NCI-H460 (cell line): ENCODE measurements around the gene IRX2. TPM values are rescaled to one million over a fixed set of nuclear protein-coding genes. Genes with fewer than 3 reads are reported as not detected.
A peak's percentile ranks its signal among the peaks of the same experiment; 100 is the strongest.

Experiments
- DNase-seq: peaks from one replicate; pipeline ENCODE4 v3.0.0-alpha.2; 2016; ENCODE audit warnings: low read depth; ENCODE audit errors: extremely low read depth
- total RNA-seq: library from RNA; depleted of rRNA; stranded (reverse); fragments of >200 nt; shearing (Covaris generic); gene quantifications from 2 replicates; pipeline ENCODE4 v1.2.3, GENCODE V29; 2014

The IRX2 gene
- total RNA-seq, 1 experiment from 2014 or later, result 30.6 TPM

DNA sequence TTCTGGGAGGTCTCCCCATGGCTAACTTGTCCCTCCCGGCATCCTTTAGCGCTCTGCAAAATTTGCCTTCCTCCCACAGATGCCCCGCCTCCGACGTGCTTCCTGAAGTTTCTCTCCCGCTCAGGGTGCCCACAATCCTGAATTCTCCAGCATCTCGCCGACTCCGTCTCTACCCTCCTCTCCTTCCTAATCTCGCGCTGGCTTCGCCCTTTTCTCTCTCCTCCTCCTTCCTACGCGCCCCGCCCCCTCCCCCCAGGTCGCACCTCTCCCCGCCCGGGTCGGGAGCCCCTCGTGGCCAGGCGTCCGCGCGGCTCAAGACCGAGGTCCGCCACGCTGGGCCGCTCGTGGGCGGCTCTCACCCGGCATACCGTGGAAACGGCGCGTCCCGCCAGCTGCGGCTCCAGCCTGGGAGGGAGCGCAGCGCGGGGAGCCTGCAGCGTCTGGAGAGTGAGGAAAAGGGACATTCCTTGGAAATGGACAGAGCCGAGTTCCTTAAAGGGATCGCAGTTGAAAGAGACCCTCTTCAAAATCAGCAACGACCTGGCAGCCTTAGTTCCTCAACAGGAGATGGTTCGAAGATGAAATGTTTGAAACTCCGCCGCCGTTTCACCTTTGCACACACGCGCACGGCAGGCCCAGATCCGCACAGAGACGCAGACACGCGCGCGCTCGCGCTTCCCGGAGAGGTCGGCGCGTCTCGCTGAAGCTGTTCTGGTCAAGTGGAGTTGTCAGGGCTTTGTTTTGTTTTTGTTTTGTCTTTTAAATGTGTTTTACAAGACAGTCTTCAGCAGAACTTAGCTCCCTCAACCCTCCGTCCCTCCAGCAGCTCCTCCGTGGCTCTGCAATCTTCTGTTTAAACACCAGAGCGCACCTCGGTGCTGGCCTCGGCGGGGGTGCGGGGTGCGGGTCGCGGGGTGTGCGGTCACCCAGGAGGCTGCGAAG, 5.0 kb upstream of the IRX2 start:
- DNase-seq, result peak; percentile 58

DNA sequence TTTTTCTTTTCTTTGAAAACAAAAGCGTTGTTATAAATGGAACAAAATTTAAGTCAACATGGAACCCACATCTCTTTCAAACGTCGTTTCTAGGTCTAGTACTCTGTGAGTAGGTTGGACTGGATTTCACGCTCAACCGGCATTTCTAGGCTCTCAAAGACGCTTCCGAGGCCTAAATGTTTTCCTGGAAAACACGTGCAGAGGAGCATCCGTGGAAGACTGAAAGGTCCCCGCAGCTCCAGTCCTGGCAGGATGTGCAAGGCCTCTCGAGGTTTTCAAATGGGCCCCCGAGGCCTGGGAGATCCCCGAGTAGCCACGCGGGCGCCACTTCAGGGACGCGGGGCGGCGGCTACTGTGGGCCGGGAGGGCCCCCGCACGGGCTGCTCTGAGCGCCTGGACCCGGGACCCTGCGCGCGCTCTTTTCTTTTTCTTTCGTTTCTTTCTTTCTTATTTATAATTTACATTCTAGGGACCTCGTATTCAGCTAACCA, 4.2 kb upstream of the IRX2 start:
- DNase-seq, result no peak

DNA sequence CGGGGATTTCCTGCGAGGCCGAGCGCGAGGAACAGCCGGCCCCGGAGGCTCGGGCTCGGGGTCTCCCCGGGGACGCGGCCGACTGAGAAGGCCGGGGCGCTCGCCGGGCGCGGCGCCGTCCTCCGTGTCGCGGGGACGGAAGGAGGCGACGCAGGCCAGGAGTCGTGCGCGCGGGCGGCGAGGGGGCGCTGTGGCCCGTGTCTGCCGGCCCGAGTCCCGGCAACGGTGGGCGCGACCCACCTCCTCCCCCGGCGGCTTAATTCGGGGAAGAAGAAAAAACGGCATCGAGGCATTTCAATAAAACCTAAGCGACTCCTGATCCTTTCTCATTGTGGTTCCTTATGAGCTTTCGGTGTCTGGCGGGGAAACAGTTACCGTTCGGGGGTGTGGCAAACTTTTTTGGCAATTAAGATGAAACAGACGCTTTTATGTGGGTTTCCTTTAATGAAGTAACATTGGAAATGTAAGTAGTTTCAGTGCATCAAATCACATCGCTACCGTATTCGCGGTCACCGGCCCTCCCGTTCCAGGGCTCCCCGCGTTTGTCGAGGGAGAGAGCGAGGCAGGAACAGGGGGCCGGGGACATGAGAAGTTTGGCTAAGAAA, 3.7 kb upstream of the IRX2 start:
- no peak for DNase-seq

DNA sequence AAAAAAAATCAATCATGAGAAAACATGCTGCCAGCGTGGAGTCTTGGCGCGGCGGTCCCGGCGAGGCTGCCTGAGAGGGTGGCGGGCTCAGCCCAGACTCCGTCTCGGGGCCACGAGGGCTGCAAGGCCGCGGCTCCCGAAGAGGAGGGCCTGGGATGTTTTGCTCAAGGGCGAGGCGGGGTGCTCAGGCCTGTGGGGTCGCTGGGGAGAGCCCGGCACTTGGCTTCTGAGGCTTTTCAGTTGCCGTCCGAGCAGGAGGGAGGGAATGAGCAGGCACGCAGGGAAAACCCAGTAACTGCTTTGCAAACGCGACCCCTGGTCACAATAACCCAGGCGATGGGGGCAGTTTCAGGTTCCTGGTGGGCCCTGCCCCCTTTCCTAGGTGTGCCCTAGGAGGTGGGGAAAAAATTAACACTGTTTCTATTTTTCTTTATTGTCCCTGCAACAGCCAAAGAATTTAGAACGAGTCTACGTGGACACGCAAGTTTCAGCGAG, 3.2 kb upstream of the IRX2 start:
- DNase-seq, result no peak

DNA sequence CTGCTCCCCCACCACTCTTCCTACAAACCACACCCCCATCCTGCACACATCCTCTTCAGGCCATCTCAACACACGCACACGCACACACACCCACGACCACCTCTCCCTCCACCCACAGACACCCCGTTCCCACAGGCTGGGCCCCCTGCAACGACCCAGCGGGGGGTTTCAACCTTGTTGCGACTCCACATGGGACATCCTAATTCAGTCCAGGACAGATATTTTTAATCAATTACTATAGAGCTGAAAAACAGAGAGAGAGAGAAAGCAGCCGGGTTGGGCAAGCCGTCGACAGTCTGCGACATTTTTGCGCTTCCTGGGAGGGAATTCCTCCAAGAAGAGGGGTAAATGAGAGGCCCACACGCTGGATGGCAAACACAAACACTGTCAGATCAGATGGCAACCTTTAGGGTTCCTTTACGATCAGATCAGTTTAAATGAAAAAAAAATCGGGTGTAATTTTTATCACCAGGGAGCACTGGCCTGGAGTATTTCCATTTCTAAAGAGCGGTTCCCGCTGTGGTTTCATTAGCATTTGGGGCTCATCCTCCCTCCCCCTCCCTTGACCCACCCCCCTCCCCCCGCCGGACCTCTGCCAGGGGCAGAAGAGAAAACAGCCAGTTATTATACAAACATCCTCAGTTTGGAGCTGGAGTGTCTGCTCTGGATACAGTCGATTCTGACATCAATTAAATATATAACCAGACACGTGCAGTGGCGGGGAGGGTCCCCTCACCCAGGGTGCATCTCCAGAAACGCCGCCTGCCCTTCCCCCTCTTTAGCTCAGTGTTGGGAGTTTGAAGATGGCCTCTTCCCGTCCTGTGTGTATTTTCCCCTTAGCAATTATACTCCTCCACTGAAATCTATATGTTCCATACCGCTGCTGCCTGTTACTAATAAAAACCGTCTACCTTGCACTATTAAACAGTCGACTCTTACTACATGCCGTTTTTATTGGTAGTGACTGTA, 2.3 kb upstream of the IRX2 start:
- no peak for DNase-seq

DNA sequence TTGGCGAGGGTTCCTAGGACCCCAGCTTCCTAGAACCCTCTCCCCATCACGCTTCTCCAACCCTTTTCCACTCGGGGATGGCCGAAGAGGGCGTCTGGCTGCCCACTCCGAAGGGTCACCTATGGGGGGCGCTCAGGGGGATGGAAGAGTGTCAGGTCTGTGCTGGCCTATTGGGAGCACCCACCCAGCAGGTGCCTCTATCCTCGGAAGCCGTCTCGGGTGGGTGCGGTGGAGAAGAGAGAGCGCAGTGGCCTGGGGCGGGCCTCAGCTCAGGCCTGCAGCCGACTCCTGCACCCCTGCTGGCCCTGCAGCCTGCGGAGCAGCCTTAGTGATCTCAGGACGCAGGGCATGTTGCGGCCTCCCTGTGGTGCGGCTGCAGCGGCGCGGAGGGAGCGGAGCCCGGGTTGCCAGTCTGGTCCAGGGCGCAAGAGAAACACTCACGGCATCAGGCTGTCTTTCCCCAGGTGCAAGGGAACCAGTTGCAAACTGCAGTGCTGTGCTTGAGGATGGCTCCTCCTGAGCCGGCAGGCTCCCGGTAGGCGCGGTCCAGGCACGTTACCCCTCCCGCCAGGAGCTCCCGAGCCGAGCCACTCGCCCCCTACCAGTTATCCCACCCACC, 1.5 kb upstream of the IRX2 start:
- no peak for DNase-seq

DNA sequence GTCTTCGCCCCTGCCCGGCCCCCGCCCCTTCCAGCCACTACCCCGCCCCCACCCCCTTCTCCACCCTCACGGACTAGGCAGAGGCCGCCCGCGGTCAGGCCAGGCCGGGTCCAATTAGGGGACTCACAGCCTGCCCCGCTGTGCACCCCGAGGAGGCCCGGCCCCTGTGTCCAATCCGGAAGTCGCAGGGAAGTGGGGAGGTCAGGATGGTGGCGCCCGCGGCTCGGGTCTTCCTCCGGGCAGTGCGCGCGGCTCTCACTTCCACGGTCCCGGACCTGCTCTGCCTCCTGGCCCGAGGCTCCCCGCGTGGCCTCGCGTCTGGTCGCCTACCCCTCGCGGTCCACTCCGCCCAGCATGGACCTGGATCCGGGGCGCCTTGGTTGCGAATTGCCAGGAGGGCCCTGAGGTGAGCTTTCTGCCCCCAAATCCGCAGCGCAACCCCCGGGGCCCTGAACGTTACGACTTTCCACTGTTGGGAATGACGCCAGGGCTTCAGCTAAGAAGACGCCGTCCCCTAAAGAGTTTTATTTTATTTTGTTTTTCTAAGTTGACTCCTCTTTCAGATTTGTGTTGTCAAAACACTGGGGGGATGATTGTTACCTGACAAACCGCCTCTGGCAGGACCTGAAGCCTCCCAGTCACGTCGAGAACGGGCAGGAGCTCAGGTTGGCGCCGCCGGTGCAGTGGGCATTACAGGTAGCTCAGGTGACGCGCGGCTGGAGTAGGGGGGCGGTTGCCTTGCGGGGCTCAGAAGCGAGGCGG, 763 bp upstream of the IRX2 start:
- DNase-seq, result peak; percentile 60

DNA sequence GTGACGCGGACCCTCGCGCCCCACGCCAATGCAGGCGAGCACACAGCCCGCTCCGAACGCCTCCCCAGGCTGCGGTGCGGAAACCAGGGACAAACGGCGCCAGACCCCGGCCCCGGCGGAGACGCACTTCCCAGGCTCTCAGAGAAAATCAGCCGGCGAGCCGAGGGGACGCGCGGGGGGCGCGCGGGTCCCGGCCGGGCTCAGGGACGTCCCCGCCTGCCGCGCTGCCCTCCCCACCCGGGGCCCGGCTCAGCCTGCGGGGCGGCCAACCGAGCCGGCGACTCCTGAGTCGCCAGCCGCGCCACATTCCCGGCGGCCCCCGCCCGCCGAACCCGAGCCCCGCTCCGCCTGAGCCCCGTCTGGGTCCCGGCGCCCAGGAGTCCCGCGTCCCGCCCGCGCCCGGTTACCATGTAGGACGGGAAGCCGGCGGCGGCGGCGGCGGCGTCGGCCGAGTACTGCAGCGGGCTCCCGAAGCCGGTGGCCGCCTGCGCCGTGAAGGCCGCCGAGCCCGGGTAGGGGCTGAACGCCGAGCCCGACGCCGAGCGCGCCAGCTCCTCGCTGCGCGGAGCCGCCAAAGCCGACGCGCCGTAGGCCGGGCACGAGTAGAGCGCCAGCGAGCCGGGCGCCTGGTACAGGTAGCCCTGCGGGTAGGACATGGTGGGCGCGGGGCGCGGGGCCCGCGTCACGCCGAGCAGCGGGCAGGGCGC, 566 bp downstream of the IRX2 start:
- DNase-seq, result no peak

DNA sequence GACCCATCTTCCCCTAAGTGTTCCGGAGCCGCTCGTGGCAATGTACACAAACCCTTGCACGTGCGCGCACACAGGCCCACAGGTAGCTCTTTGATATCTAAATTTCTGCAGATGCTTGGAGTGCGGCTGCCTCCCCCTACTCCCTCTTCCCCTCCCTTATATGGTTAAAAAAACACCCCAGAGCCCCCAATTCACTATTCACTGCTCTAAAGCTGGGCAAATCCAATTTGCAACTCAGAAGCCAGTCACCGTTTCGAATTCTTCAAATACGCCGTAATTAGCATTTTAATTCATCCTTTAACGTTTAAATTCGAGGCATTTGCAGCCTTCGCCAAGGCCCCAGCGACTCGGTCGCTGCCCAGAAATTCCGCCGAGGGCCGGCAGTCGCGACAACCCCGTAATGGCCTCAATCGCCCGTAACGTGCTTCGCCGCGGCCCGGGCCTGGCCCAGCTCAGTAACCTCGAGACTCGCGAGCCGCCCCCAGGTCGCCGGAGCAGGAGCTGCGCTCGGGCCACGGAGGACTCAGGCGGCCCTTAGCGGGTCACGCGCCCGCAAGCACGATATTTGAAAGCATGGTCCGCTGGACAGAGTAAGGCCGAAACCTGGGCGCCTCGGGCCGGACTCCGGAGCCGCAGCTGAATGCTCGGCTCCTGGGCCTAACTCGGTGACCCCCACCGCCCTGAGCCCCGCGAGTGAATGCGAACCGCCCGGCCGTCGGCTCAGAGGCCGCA, 1.3 kb downstream of the IRX2 start:
- no peak for DNase-seq

DNA sequence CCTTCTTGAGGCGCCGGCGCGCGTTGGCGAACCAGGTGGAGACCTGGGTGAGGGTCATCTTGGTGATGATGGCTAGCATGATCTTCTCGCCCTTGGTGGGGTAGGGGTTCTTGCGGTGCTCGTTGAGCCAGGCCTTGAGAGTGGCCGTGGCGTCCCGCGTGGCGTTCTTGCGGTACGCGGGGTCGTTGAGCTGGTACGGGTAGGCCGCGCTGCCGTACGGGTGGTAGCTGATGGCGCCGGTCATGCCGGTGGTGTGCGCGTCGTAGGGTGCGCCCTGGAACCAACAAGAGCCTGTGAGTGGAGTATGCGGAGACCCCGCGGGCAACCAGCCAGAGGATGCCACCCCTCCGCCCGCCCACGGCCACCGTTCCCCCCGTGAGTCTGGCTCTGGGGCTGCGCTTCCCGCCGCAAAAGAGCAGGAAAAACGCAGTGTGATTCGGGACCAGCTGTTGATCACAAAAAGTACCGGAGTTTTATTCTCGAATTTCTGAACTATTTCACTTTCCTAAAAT, 1.9 kb downstream of the IRX2 start:
- no peak for DNase-seq

DNA sequence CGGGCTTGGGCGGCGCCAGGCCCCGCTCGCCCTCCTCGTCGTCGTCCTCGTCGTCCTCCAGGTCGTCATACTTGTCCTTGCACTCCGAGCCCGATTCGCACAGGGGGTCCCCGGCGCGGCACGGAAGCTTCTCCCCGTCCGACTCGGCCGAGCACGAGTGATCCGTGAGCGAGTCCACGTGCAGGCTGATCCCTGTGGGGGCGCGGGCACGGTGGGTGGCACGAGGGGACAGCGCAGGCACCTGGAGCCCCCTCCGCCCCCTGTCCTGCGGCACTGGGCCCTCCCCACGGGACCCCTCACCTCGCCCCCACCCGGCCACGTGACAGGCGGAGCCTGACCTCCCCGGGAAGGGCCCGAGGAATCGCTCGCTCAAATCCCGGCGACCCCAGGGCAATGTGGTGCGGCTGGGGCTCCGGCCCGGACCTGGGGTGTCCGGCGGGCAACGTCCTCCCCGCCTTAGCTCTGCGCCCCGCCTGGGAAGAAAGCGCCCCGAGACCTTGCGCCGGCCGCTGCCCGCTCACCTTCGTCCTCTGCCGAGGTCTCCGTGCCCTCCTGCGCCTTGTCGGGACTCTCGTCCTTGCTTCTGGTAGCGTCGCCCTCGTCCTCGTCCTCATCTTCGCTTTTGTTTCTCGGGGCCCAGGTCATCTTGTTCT, 2.5 kb downstream of the IRX2 start:
- DNase-seq, result no peak

DNA sequence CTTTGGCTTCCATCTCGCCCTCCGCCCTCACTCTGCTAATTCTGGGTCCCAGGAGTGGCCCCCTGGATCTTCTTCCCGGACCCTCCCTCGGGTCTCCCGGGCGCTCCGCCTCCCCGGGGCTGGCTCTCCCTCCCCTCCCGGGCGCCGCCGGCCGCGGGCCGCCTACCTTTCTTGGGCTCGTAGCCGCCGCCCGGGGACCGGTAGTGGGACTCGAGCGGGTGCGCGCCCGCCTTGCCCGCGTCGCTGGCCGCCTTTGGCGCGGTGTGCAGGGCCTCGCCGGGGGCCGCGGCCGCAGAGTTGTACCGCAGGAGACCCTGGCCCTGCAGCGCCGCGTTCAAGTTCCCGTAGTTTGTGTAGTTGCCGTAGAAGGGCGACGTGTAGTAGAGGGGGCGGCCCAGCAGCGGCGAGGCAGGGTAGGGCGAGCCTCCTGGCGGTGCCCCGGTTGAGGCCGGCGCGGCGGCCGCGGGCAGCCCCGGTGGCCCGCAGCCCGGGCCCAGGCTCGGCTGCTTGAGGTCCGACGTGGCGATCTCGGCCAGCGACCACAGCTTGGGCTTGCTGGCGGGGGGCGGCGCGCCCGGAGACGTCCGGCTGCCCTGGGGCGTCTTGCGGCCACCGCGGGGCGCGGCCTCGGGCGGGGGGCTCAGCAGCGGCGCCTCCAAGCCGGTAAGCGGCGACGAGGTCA, 3.2 kb downstream of the IRX2 start:
- no peak for DNase-seq

DNA sequence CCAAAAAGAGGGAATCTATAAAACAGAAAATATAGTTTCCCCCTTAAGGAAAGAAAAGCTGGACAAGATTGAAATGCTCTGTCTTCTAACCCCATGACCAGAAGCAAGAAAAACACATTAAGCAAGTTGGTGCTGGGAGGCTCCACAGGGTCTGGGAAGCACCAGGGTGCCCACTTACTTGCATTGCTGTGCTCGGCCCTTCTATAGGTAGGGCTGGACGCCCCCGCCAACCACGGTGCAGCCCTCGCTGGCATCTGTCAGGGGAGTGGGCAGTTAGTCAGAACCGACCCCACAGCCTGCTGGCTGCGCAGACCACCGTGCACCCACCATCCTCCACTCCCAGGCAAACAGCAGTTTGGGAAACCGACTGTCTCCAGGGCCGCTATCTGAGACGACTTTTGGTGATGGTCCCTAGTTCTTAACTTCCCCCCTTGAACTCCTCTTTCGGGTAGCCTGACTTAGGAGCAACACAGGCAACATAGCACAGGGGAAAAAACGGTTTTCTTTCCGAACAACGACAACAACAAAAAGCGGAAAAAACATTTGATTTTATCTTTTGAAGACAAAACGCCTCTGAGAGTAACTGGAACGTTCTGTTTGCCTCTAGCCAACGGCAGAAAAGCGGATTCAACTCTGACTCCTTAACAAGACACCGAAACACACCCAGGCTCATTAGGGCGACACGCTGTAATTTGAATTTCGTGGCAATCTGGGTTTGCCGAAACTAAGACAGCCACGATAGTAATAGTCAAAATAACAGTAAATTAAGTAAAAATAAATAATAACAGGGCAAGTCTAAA, 3.9 kb downstream of the IRX2 start:
- DNase-seq, result no peak

DNA sequence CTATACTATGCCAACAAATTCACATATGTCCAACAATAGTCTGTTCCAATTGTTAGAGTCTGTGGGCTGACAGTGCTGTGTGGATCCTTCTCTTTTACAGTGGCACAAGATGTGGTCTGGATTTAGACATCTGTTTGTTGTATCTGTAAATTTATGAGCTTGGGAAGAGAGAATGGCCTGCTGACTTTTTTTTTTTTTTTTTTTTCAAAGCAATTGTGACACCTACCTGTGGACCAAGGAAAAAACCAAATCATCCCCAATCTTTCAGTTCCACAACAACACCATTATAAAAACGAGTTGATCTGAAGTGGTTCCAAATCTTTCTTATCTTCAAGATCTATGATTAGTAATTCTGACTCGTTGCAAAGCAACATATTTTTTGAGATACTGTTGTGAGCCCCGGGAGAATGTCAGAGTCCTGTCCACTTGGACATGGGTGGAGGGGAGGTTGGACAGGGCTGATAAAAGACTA, 4.9 kb downstream of the IRX2 start:
- DNase-seq, result no peak

DNA sequence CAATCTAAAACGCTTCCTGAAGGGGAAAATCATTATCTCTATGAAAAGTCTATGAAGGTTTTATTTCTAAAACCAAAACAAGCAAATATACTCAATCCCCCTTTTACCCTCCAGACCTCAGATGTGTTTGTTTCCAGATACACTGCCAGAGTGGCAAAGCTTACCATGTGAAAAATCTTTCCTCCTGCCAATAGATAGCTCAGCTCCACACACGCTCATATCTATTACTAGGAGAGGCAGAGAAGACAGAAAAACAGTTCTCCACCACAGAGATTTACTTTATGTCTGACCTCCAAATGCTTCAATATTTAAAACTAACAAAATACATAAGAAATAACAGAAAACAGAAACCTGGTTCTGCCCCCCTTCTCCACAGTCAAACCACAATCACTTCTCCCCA, 7.0 kb downstream of the IRX2 start:
- DNase-seq, result no peak
